ENCODE results near the gene RIMBP2. TPM values are rescaled to one million over a fixed set of nuclear protein-coding genes. Genes with fewer than 3 reads are reported as not detected.

Gene RIMBP2
- polyA plus RNA-seq, 1 donor (not counting 4 experiments of a cell fraction or from before 2014, with no cell fraction given), result 0.16 TPM

DNA sequence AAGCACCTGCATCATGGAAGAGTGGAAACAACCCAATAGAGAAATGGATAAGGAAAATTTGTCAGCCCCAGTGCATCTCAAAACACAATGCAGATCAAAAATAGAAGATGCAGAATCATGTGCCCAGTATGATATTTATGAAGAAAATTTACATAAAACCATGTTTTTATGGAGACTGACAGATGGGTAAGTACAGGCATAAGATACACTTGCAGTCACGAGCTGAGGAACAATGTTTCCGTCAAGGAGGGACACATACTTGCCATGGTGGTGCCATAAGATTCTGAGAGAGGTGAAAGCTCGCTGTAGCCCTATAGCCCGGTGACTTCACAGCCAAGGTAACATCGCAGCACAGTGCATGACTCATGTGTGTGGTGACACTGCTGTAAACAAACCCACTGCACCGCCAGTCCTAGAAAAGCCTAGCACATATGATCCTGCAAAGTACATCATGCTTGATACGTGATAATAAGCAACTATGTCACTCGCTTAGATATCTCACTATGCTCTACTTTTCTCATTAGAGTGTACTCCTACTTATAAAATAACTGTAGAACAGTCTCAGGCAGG is 112.6 kb downstream of the RIMBP2 start:
- no peaks in the 10 kb centered on the region for H4K20me1 ChIP-seq (ENCODE audit: control insufficient read depth, extremely low read depth, insufficient read depth, low read length)
- H3K9ac ChIP-seq (ENCODE audit: control insufficient read depth, extremely low read depth, insufficient read depth, low read length), result no peak overlapping the region
- H3K27me3 ChIP-seq (ENCODE audit: control insufficient read depth, extremely low read depth, insufficient read depth, low read length), result no peaks in the 10 kb centered on the region
- no peak overlapping the region for H3K4me3 ChIP-seq (ENCODE audit: control insufficient read depth in 2 of 3, extremely low read depth in 1 of 3, insufficient read depth in 2 of 3, low read depth in 1 of 3, low read length in 3 of 3)
- no peak for FAIRE-seq
- H3K79me2 ChIP-seq (ENCODE audit: control insufficient read depth, insufficient read depth, low read length), result no peaks in the 10 kb centered on the region
- H3K36me3 ChIP-seq (ENCODE audit: control insufficient read depth in 2 of 2, extremely low read depth in 1 of 2, insufficient read depth in 2 of 2, low read length in 2 of 2), result no peaks in the 10 kb centered on the region
- no peaks in the 10 kb centered on the region for H3K9me3 ChIP-seq (ENCODE audit: control insufficient read depth, low read depth, low read length)
- H3K4me1 ChIP-seq (ENCODE audit: control insufficient read depth, extremely low read depth, insufficient read depth, low read length), result no peaks in the 10 kb centered on the region
- H3K27ac ChIP-seq (ENCODE audit: control insufficient read depth, insufficient read depth, low read length), result no peak overlapping the region
- TF ChIP-seq EZH2 (IDR thresholded peaks at IDR 0.05; ENCODE audit: low read length), result no peak
- H3K9me1 ChIP-seq (ENCODE audit: control insufficient read depth, extremely low read depth, insufficient read depth, low read length), result no peaks in the 10 kb centered on the region
- no peak for DNase-seq (ENCODE audit: low read depth, low spot score)
- no peak overlapping the region for H3K4me2 ChIP-seq (ENCODE audit: control insufficient read depth, extremely low read depth, insufficient read depth, low read depth, low read length)
- dilution Hi-C loops (cut with MboI; ENCODE audit: extremely low pct_ligation_motif_present, low sequenced_read_pairs), result no loop called here
- no peak overlapping the region for H2AFZ ChIP-seq (ENCODE audit: control insufficient read depth, low read length)

DNA sequence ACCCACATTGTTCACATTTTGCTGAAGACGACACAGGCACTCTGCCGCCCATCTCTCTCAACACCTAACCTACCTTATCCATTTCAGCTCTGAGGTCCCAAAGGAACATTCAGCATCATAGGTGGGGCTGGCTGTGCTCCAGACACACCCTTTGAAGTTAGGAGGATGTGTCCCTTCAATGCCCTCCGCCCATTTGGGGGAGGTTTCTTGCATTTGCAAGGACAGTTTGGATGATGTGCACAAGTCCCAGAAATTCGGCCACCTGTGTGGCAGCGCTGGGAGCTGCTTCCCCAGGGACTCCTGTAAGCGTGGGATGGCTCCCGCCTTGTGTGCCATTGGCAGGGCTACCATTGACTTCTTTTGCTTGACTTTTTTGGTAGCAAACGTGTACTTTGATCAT is 113.8 kb downstream of the RIMBP2 start:
- Histone ChIP-seq H3K79me2 (ENCODE audit: control insufficient read depth, insufficient read depth, low read length) (no peaks in the 10 kb centered on the region), H3K27me3 (ENCODE audit: control insufficient read depth, extremely low read depth, insufficient read depth, low read length) (no peaks in the 10 kb centered on the region), H3K4me2 (ENCODE audit: control insufficient read depth, extremely low read depth, insufficient read depth, low read depth, low read length) (no peak overlapping the region), H3K9me3 (ENCODE audit: control insufficient read depth, low read depth, low read length) (no peaks in the 10 kb centered on the region), H3K36me3 (ENCODE audit: control insufficient read depth in 2 of 2, extremely low read depth in 1 of 2, insufficient read depth in 2 of 2, low read length in 2 of 2) (no peaks in the 10 kb centered on the region), H3K27ac (ENCODE audit: control insufficient read depth, insufficient read depth, low read length) (no peak overlapping the region), H3K4me3 (ENCODE audit: control insufficient read depth in 2 of 3, extremely low read depth in 1 of 3, insufficient read depth in 2 of 3, low read depth in 1 of 3, low read length in 3 of 3) (no peak overlapping the region), H3K4me1 (ENCODE audit: control insufficient read depth, extremely low read depth, insufficient read depth, low read length) (no peaks in the 10 kb centered on the region), H4K20me1 (ENCODE audit: control insufficient read depth, extremely low read depth, insufficient read depth, low read length) (no peaks in the 10 kb centered on the region), H3K9me1 (ENCODE audit: control insufficient read depth, extremely low read depth, insufficient read depth, low read length) (no peaks in the 10 kb centered on the region), H2AFZ (ENCODE audit: control insufficient read depth, low read length) (no peak overlapping the region), H3K9ac (ENCODE audit: control insufficient read depth, extremely low read depth, insufficient read depth, low read length) (no peak overlapping the region)
- DNase-seq (ENCODE audit: low read depth, low spot score) (no peak), FAIRE-seq (no peak)
- no peak for TF ChIP-seq EZH2 (IDR thresholded peaks at IDR 0.05; ENCODE audit: low read length)
- dilution Hi-C loops (cut with MboI; ENCODE audit: extremely low pct_ligation_motif_present, low sequenced_read_pairs), result no loop called here

DNA sequence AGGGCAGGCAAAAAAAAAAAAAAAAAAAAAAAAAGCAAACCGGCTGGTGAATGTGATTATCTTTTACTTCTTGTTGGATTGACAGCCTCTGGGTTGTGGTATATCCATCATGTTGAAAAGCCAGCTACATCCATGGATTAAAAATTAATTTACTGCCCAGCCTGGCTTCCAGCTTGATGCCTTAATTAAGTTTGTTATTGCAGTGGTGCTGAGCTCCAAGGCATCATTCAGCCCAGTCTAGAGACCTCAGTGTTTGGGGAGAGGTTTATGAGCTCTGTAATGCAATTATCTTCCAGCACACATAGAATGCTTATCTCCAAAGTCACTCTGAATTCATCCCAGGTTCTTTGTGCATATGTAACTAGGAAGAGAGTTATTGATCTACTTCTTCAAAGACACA is 114.8 kb downstream of the RIMBP2 start:
- H3K4me3 ChIP-seq (ENCODE audit: control insufficient read depth in 2 of 3, extremely low read depth in 1 of 3, insufficient read depth in 2 of 3, low read depth in 1 of 3, low read length in 3 of 3), result no peak overlapping the region
- H3K79me2 ChIP-seq (ENCODE audit: control insufficient read depth, insufficient read depth, low read length), result no peaks in the 10 kb centered on the region
- H2AFZ ChIP-seq (ENCODE audit: control insufficient read depth, low read length), result no peak overlapping the region
- FAIRE-seq, result no peak
- H3K9me3 ChIP-seq (ENCODE audit: control insufficient read depth, low read depth, low read length), result no peaks in the 10 kb centered on the region
- no peak overlapping the region for H3K4me2 ChIP-seq (ENCODE audit: control insufficient read depth, extremely low read depth, insufficient read depth, low read depth, low read length)
- no peak overlapping the region for H3K27ac ChIP-seq (ENCODE audit: control insufficient read depth, insufficient read depth, low read length)
- no peak for DNase-seq (ENCODE audit: low read depth, low spot score)
- TF ChIP-seq, protein P1, sequence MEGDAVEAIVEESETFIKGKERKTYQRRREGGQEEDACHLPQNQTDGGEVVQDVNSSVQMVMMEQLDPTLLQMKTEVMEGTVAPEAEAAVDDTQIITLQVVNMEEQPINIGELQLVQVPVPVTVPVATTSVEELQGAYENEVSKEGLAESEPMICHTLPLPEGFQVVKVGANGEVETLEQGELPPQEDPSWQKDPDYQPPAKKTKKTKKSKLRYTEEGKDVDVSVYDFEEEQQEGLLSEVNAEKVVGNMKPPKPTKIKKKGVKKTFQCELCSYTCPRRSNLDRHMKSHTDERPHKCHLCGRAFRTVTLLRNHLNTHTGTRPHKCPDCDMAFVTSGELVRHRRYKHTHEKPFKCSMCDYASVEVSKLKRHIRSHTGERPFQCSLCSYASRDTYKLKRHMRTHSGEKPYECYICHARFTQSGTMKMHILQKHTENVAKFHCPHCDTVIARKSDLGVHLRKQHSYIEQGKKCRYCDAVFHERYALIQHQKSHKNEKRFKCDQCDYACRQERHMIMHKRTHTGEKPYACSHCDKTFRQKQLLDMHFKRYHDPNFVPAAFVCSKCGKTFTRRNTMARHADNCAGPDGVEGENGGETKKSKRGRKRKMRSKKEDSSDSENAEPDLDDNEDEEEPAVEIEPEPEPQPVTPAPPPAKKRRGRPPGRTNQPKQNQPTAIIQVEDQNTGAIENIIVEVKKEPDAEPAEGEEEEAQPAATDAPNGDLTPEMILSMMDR (optimal IDR thresholded peaks at IDR 0.05 in 1 of 3, IDR thresholded peaks at IDR 0.05 in 1 of 3, conservative IDR thresholded peaks at IDR 0.05 in 1 of 3; ENCODE audit: extremely low read depth in 1 of 3, insufficient read depth in 2 of 3, low read length in 3 of 3), result no peak
- no peaks in the 10 kb centered on the region for H3K36me3 ChIP-seq (ENCODE audit: control insufficient read depth in 2 of 2, extremely low read depth in 1 of 2, insufficient read depth in 2 of 2, low read length in 2 of 2)
- no peak overlapping the region for H3K9ac ChIP-seq (ENCODE audit: control insufficient read depth, extremely low read depth, insufficient read depth, low read length)
- H3K9me1 ChIP-seq (ENCODE audit: control insufficient read depth, extremely low read depth, insufficient read depth, low read length), result no peaks in the 10 kb centered on the region
- dilution Hi-C loops (cut with MboI; ENCODE audit: extremely low pct_ligation_motif_present, low sequenced_read_pairs), result no loop called here
- H4K20me1 ChIP-seq (ENCODE audit: control insufficient read depth, extremely low read depth, insufficient read depth, low read length), result no peaks in the 10 kb centered on the region
- H3K4me1 ChIP-seq (ENCODE audit: control insufficient read depth, extremely low read depth, insufficient read depth, low read length), result no peaks in the 10 kb centered on the region
- no peaks in the 10 kb centered on the region for H3K27me3 ChIP-seq (ENCODE audit: control insufficient read depth, extremely low read depth, insufficient read depth, low read length)
